ENCODE measurements around the gene CCBE1. TPM values are rescaled to one million over a fixed set of nuclear protein-coding genes. Genes with fewer than 3 reads are reported as not detected.

CCBE1 gene
- total and polyA plus RNA-seq, 12 donors = 4.8 to 56.8 (median 26.4) TPM

DNA sequence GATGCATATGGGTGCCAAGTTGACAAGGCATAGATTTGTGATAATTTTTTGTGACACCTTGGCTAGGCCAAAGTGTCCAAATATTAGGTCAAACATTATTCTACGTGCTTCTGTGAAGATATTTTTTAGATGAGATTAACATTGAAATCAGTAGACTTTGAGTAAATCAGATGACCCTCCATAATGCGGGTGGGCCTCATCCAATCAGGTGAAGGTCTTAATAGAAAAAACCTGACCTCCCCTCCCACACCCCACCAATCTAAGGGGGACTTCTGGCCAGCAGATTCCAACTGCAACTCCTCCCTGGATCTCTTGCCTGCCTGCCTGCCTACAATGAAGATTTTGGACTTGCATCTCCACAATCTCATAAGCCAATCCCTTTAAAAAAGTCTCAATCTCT is 219.4 kb downstream of the CCBE1 start:
- no peaks in the 10 kb centered on the region for H3K4me1 ChIP-seq (replicated peaks in 1 of 2)
- H3K27ac ChIP-seq = no peak overlapping the region
- TF ChIP-seq, protein P1, sequence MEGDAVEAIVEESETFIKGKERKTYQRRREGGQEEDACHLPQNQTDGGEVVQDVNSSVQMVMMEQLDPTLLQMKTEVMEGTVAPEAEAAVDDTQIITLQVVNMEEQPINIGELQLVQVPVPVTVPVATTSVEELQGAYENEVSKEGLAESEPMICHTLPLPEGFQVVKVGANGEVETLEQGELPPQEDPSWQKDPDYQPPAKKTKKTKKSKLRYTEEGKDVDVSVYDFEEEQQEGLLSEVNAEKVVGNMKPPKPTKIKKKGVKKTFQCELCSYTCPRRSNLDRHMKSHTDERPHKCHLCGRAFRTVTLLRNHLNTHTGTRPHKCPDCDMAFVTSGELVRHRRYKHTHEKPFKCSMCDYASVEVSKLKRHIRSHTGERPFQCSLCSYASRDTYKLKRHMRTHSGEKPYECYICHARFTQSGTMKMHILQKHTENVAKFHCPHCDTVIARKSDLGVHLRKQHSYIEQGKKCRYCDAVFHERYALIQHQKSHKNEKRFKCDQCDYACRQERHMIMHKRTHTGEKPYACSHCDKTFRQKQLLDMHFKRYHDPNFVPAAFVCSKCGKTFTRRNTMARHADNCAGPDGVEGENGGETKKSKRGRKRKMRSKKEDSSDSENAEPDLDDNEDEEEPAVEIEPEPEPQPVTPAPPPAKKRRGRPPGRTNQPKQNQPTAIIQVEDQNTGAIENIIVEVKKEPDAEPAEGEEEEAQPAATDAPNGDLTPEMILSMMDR (IDR thresholded peaks at IDR 0.05) = no peak
- no peak for TF ChIP-seq POLR2A (IDR thresholded peaks at IDR 0.05)
- whole genome bisulfite sequencing, 4 donors = 85 to 96% (median 90%) methylated on average over 2 of the region's 2 CpGs
- H3K9me3 ChIP-seq (replicated peaks in 1 of 3) = no peaks in the 10 kb centered on the region
- no peaks in the 10 kb centered on the region for H3K36me3 ChIP-seq (replicated peaks in 1 of 2)
- intact Hi-C loops (cut with DNase I) = no loop called here
- no peak for DNase-seq
- H3K27me3 ChIP-seq = no peaks in the 10 kb centered on the region
- H3K4me3 ChIP-seq = no peak overlapping the region

DNA sequence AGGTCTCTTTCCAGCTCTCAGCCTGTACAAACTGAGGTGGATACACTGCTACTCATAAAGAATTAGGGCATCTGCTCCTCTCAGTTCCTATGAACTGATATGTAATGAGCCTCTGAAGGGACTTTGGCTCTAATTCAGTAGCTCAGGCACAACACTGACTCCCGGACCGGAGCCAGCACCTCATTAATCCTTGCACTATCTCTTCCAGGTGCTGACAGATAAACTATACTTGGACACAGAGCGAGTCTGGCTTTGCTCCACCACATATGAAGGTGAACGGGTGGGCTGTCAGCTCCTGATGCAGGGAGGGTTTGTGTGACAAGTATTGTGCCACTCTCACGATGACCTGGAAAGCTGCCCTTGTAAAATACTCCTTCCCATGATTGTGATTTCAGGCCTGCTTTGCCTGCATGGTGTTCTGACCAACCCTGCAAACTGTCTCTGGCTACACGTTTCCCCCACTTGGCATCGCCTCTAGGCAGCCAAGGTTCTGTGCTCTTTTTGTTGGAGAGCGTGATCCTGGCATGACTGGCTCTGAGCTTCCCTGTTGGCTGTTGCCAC is 226.6 kb downstream of the CCBE1 start:
- TF ChIP-seq, protein P1 (IDR thresholded peaks at IDR 0.05) = no peak
- no peak for TF ChIP-seq POLR2A (IDR thresholded peaks at IDR 0.05)
- no peaks in the 10 kb centered on the region for H3K27me3 ChIP-seq
- peaks cover 0 to 4% of the 10 kb centered on the region in 2 donors for H3K4me1 ChIP-seq (replicated peaks in 1 of 2)
- intact Hi-C loops (cut with DNase I) = no loop called here
- H3K36me3 ChIP-seq (replicated peaks in 1 of 2) = no peaks in the 10 kb centered on the region
- WGBS, 4 donors = 50 to 64% (median 53%) methylated on average over 8 of the region's 8 CpGs
- no peaks in the 10 kb centered on the region for H3K9me3 ChIP-seq (replicated peaks in 1 of 3)
- DNase-seq = peak in 2 of 7 donors; percentile 37 to 60
- H3K4me3 ChIP-seq = no peak overlapping the region
- H3K27ac ChIP-seq = no peak overlapping the region

DNA sequence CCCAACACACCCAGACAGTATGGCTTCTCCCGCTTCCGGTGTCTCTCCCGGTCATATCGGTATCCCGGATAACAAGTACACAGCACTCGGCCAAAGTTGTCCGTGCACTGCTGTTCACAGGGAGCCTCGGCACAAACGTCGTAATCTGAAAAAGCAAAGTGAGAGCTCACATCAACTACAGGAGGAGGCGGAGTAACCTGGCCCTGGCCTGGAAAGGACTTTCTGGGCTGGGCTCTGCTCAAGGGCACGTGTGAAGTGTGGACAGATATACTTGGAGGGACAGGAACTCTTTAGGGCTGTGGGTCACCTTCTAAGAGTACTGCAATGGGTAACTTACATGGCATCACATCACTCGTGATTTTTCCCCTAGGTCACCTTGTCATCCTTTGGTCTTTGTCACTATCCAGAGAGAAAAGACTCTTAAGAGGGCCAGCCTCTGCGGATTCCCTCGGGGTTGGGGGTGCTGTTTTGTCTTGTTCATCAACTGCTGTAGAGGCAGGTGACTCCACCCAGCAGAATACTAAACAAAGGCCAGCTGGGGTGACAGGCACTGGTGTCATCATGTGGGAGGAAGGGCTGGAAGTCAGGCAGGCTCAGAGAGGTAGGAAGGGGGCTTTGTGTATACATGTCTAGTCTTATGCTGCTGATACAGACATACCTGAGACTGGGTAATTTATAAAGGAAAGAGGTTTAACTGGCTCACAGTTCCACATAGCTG is 227.6 kb downstream of the CCBE1 start:
- WGBS, 4 donors = 87 to 93% (median 88%) methylated on average over 15 of the region's 15 CpGs
- Histone ChIP-seq H3K4me1 (replicated peaks in 1 of 2) (peaks cover 0 to 4% of the 10 kb centered on the region in 2 donors), H3K4me3 (no peak overlapping the region), H3K27me3 (no peaks in the 10 kb centered on the region), H3K27ac (no peak overlapping the region), H3K36me3 (replicated peaks in 1 of 2) (no peaks in the 10 kb centered on the region), H3K9me3 (replicated peaks in 1 of 3) (no peaks in the 10 kb centered on the region)
- intact Hi-C loops (cut with DNase I) = loop anchor here (10.0 kb wide), 4 partner anchors 75 to 235 kb away; partner anchors contain the start of gene CCBE1 (in 1 of the 2)
- no peak for TF ChIP-seq POLR2A (IDR thresholded peaks at IDR 0.05)
- TF ChIP-seq, protein P1 (IDR thresholded peaks at IDR 0.05) = no peak
- no peak for DNase-seq

DNA sequence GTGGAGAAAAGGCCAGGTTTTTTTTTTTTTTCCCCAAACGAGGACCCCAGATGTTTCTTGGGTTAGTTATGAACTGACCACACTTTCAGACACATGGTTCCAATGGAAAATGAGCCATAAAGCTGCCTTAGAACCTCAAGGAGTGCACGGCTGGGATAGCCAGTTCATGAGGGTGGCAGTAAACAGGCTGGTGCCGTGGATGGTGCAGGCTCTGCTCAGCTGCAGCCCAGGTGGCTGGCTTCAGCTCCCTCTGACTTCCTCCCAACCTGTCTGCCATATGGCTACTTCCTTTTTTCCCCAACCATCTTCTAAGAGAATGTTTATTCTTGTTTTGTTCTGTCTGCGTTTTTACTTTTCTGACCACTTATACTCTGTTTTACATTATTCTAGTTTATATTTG is 228.4 kb downstream of the CCBE1 start:
- no peak overlapping the region for H3K4me3 ChIP-seq
- no peaks in the 10 kb centered on the region for H3K36me3 ChIP-seq (replicated peaks in 1 of 2)
- no peaks in the 10 kb centered on the region for H3K27me3 ChIP-seq
- no peak for TF ChIP-seq POLR2A (IDR thresholded peaks at IDR 0.05)
- TF ChIP-seq, protein P1 (IDR thresholded peaks at IDR 0.05) = no peak
- intact Hi-C loops (cut with DNase I) = loop anchor here (10.0 kb wide), 4 partner anchors 76 to 236 kb away; partner anchors contain the start of gene CCBE1 (in 1 of the 2)
- H3K4me1 ChIP-seq (replicated peaks in 1 of 2) = peaks cover 0 to 4% of the 10 kb centered on the region in 2 donors
- DNase-seq = no peak
- H3K27ac ChIP-seq = no peak overlapping the region
- 72 to 89% (median 74%) methylated on average over 4 of the region's 4 CpGs for WGBS, 4 donors
- H3K9me3 ChIP-seq (replicated peaks in 1 of 3) = no peaks in the 10 kb centered on the region

Data from adrenal gland (tissue), 12 donors.